Stimulated activated CD4-positive, alpha-beta T cell treated with anti-CD3 and anti-CD28 coated beads, TNF-alpha, amount 100 ng/mL, for 24 hours (primary cell): ENCODE data around the gene CCDC61.

Experiments
- DNase-seq, 3 experiments: peaks; one replicate each; pipeline ENCODE4 v3.0.0-alpha.2; 2020; ENCODE audit warnings: low read depth in 3 of 3

Gene CCDC61

DNA sequence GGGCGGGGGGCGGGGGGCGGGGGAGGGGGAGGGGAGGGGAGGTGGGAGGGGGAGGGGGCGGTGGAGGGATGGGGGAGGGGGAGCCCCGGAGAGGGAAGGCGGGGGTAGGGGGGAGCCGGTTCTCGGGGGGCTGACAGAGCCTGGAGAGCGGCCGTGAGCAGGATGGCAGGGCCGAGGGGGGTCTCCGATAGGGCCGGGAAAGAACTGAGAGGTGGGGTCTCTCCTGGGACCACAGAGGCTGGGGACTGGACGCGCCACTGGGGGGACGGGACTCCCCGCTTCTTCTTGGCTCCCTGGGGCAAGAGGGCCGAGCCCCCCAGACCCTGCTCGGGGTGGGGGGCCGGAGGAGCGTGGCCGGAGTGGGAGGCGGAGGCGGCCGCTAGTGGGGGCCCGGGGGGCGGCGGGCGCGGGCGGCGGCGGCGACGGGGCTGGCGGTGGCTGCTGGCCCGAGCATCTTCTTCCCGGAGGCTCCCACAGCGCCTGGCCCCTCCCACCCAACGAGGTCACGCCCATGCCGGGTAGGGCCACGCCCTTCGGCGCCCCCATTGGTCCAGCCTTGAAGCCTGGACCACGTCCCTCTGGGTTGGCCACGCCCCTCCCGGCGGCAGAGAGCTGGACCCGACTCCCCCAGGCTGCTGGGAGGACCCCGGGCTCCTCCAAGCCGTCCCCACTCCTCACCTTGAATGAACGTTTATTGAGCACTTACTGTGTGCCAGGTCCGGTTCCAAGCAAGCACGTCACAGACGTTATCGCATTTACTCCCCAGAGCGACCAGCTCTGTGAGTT, 21.5 kb upstream of the CCDC61 start, which contains the start of gene NOVA2:
NOVA2 (minus strand) TSS at position 313 of the 786 bp plus-strand sequence. CDS start 514 bp downstream, outside the sequence.
- peak in 1 of 3 experiments; percentile 56 for DNase-seq

DNA sequence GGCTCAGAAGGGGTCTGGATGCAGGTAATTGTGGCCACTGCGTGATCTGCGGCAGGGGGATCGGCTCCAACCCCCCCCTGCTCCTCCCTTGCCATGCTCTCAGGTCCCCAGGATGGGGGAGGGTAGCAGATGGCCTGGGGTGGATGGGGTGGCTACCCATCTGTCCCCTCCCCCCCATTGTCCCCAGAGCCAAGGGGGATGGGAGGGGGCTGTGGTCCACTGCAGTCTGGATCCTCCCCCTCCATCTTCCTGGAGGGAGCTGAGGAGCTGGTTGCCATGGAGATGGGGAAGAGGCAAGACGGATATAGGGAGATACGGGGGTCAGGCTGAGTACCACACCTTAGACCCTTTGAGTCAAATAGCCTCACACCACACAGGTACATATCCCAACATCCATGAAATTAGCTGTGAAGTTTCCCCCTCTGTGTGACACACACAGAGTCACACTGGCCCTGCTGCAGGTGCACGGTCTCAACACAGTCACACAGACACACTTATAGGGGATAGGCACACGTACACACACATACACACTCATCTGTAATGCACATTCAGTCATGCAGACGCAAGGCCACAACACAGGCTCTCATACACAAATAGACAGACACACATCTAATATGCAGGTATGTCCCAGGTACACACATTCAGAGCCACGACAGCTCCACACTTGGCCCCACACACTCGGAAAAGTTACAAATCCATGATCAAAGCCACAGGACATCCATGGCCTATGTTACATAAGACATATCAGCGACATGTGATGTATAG, 19.8 kb upstream of the CCDC61 start:
- DNase-seq, result no peak

DNA sequence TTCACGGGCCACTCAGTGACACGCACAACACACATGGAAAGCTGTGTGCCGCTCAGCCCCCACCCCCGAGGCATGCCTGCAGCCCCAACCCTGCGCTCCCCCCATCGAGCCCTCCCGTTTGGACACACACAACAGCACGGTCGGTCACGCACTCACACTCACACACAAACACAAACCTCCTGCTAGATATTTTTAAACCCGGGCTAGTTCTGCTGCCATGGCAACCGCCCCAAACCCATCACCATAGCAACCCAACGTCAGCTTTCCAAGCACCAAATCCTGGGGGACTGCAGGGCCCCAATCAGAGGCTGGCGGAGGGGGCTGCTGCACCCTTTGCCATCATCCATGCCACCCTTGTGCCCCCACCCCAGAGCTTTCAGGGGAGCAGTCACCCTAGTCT, 19.1 kb upstream of the CCDC61 start:
- no peak for DNase-seq

DNA sequence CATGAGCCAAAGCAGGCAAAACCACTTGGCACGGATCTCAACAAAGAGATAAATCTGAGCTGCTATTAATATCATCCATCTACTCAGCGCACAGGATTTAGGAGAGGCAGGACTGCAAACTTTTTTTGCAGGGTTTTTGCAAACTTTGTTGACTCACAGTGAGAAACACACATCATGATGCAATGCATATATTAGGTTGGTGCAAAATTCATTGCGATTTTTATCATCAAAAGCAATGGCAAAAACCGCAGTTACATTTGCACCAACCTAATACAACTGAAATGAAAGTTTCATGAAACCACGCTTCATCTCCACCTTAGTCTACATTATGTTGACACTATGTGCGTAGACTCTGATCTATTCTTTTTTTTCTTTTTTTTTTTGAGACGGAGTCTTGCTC, 17.1 kb upstream of the CCDC61 start:
- DNase-seq, result no peak

DNA sequence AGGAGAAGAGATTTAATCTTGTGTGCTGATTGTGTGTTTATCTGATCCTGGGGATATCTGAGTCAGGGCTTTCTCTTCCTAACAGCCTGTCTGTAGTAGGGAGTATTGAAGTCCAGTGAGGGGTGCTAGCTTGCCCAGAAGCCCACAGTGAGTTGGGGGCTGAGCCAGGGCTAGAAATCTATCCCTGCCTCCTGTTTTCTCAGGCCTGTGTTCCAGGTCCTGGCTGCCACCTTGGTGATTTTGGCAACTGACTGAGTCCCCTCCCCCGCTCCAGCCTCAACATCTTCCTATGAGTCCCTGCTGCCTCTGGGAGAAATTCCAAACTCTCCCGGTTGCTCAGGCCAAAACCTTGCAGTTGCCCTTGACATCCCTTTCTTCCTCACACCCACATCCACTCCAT, 13.9 kb upstream of the CCDC61 start:
- DNase-seq, result no peak

DNA sequence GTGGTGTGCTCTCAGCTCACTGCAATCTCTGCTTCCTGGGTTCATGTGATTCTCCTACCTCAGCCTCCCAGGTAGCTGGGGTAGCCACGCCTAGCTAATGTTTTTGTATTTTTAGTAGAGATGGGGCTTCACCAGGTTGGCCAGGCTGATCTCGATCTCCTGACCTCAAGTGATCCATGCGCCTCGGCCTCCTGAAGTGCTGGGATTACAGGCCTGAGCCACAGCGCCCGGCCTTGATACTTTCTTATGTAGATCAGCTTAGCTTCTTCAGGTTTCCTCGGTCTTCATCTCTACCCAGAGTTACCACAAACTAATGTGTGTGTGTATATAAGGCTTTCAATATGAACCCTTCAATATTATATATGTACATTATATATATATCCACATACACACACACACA, 9.9 kb upstream of the CCDC61 start:
- no peak for DNase-seq

DNA sequence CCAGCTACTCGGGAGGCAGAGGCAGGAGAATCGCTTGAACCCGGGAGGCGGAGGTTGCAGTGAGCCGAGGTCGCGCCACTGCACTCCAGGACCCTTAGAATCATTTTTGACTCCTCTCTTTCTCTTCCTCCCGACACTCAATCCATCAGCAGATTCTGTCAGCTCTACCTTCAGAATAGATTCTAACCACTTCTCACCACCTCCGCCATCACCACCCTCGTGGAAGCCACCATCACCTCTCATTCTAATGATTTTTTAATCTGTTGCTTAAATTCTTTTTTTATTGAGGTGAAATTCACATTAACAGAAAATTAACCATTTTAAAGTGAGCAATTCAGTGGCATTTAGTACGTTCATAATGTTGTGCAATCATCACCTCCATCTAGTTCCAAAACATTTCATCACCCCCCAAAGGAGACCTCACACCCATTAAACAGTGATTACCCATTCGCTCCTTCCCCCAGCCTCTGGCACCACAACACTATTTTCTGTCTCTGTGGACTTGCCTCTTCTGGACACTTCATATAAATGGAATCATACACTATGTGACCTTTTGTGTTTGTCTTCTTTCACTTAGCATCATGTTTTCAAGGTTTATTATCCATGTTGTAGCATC, 5.0 kb upstream of the CCDC61 start:
- DNase-seq, result no peak

DNA sequence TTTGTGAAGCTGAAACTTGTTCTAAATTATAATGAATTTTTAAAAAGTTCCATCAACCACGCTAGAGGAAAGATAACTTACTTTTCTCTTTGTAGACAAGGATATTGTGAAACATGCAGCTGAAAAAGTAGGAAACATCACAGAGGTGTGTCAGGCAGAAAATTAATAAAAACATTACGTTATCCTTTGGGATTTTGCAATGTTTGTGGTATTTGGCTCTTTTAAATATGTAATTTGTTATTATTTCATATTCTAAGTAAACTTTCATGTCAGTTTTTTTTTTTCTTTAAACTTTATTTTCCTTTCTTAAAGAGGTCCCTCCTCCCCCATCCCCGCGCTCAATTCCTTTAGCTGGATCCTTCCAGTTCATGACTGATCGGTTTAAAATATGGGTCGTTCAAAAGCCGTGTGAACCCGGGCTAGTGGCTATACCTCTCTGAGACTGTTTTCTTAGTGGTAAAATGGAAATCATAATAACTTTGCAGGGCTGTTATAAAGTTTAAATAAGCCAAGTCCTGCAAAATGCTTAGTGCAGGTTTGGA, 740 bp upstream of the CCDC61 start:
- DNase-seq, result no peak

DNA sequence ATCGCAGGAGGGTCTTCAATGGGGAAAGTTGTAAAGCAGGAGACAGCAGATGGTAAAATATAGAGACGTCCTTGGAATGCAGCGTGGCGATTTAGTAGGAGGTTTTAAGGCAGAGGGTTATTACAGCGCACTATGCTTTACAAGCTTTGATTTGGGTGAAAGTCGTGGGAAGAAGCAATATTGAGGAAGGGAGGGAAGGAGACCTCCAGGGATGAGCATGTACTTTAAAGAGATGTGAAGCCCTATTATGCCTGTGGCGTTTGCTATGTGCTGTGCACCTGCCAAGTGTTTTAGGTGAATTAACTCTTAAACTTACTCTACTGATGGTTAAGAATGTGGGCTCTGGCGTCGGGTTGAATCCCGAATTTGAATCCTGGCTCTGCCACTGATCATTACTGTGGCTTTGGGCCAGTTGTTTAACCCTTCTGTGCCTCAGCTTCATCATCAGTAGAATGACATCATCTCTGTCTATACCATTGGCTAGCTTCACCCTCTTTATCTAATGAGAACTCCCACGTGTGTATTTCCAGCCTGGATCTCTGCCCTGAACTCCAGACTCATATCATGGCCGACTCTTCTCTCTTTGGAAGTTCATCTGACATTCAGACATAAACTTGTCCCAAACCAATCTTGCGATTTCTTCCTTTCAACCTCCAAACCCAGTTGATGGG, 583 bp downstream of the CCDC61 start:
- DNase-seq, result no peak

DNA sequence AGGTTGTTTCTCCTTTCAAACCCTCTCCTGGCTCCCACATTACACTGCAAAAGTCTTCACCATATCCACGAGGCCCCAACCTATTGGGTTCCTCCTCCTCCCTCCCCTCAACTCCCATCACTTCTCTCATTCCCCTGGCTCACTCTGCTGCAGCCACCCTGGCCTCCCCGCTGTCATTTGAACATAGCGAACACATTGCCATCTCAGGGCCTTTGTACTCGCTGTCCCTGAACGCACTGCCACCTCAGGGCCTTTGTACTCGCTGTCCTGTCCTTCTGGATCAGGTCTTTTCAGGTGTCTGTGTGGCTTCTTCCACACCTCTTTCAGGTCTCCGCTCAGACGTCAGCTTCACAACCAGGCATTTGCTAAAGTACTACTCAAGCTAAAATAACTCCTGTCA, 1.7 kb downstream of the CCDC61 start:
- no peak for DNase-seq

DNA sequence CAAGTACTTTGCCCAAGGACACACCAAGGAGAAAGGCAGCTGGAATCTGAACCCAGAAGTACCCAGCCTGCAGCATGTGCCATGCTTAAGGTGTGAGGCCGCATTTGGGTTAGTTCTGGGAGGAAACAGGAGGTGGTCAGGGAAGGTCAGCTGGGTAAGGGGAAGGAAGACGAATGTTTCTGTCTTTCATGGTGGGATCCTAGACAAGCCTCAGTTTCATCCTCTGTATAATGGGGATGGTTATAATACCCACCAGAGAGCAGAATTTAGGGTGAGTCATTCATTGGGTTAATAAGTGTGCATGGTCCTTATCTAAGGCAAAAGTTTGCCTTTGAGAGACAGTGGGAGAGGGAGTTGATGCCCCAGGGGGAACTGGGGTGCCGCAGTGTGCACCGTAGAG, 3.6 kb downstream of the CCDC61 start:
- DNase-seq, result no peak

DNA sequence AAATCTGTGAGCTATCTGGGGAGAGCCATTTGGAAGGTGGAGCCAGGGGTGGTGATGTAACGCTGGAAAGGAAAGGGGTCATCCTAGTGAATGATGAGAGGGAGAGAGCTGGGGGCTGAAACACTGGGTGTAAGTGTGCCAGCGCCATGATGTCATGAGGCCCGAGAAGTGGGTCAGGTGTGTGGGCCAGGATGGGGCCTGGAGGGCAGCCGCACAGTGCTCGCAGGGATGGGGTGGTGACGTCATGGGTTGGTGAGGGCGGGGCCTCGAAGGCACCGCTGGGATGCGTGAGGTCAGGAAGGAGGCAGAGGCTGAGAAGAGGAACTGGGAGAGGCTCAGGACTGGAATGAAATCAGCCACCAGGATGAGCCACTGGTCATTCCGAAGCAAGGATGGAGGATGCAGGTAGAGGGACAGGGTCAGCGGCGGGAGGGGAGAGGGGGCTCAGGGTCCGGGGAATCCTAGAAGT, 4.4 kb downstream of the CCDC61 start:
- DNase-seq, result no peak

DNA sequence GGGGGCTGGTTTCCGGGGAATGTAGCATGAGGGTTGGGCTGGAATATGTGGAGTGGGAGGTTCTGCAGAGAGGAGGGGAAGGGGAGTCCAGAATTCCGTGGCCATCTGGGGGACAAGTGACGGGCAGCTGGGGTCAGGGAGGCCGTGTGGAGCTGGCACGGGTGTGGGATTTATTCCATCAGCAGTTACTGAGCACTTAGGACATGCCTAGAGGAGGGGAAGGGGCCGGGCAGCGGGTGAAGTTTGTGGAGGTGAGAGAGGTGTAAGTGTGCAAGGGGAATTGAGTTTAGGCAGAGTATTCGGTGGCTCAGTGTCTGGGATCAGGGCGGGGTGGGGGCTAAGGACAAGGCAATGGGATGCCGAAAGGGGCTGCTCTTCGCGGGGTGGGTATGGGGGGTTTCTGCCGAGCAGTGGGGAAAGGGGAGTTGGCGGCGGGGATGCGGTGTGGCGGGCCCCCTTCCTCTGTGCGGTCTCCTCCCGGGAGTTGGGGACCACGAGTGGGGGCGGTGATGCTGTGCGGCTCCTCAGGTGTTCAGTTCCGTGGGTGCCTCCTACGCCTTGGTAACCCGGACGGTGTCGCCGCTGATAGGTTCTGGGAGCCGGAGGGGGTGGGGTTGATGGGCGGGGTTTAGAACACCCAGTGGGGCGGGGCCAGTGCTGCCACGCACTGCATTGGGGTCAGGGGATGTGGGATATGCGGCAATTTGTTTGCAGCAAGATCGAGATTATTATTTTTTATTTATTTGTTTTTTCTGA, 5.4 kb downstream of the CCDC61 start:
- peak; percentile 34 to 68 (median 35) for DNase-seq

DNA sequence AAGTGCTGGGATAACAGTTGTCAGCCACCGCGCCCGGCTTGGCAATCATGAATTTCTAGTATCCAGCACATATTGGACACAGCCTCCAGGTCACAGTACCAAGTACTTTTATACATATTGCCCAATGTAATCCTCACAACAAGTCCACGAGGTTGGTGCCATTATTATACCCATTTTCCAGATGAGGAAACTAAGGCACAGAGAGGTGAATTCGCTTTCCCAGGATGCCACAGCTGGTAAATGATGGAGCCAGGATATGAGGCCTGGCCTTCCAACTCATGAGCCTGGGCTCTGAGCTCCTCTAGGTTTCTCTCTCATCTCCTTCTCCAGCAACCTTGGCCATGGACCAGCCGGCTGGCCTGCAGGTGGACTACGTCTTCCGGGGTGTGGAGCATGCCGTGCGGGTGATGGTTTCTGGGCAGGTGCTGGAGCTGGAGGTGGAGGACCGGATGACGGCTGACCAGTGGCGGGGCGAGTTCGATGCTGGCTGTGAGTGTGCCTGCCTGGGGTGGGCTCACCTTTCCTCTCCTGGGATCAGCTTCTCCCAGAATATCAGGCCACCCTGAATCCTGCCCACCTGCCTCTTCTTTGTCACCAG, 7.5 kb downstream of the CCDC61 start:
- no peak for DNase-seq

DNA sequence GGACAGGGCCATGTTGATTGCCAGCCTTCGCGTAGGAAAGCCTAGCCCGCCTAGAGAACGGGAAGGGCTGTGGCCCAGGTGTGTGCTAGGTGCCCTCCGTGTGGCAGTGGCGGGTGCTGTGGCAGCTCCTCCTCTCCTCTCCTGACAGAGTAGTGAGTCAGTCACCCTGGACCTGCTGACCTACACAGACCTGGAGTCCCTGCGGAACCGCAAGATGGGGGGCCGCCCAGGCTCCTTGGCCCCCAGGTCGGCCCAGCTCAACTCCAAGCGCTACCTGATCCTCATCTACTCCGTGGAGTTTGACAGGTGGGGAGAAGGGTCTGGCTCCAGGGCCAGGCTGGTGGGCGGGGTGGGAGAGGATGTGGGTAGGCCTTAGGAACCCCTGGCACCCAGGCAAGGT, 11.1 kb downstream of the CCDC61 start:
- no peak for DNase-seq

DNA sequence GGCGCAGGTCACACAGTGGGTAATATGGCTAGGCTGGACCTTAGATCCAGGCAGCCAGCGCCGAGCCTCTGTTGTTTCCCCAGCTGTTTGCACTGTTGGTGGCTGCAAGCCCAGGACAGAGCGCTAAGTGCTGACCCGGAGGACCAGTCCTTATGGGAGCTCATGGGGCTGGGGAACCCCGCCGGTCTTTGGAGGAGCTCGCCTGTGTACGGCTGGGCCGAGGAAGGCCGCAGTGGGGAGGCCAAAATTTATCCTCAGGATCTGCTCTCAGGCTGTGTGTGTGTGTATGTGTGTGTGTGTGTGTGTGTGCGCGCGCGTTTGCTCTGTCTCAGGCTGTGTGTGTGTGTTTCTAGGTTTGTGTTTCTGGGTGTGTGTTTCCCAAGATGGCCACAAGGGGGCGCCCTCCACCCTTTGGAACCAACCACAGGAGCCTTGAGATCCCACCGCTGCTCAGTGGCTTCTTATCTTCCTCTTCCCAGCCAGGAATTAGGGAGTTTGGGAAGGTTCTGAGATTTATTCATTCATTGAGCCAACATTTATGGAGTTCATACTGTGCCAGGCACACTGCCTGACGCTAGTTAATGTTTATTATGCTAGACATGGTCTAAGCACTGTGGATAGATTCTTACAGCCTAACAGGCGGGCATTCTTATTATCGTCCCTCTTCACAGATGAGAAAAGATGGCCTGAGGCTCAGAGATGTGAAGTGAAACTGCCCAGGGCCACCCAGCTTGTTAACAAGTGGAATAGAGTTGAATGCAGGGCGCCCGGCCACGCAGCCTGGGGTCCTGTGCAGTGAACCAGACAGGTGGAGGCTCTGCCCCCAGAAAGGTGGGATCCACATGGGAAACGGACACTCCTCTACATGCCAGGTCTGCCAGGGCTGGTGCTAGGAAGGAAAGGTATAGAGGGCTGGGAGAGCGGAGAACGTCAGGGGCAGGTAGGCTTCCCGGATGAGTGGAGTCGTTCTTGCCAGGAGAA, 14.6 kb downstream of the CCDC61 start:
- peak; percentile 34 to 56 (median 46) for DNase-seq

DNA sequence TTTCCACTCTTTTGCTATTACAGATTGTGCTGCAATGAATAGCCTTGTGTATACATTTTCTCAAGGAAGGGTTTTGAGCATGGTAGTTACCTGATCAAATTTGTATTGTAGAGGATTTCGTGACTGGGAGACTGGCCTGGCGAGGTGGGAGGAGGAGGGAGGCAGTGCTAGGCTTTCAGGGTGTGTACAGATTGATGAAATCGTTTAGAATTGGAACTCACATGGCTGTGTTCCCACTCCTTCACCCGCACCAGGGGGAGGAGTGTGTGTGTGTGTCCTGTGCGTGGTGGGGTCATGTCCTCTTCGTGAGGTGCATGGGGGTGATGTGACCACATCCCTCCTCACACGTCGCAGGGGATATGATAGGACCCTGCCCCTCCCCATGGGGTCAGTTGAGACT, 19.3 kb downstream of the CCDC61 start:
- DNase-seq, result no peak

DNA sequence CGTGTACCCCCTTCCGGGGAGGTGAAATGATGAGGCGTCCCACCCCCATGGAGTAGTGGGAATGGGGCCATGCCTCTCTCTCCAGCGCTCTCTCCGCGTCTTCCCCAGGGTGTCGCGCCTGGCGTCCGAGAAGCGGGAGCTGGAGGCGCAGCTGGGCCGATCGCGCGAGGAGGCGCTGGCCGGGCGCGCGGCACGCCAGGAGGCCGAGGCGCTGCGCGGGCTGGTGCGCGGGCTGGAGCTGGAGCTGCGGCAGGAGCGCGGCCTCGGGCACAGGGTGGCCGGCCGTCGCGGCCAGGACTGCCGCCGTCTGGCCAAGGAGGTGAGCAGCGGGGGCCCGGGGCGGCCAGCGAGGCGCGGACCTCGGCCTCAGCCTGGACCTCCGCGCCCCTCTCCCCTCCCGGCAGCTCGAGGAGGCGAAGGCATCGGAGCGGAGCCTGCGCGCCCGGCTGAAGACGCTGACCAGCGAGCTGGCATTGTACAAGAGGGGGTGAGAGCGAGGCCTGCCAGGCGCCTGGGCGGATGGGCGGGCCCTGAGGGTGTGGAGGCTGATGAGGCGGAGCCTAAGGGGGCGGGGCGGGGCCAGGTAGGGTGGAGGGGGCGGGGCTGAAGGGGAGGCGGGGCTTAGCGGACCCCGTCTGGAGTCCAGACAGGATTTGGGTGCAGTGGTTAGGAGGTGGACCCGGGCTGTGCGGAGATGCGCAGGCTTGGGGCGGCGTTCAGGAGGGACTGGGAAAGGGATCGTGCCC, 19.8 kb downstream of the CCDC61 start:
- DNase-seq, result peak; percentile 25 to 70 (median 35)
